Panc1 (cell line): ENCODE results near the gene EIF6. TPM values are rescaled to one million over a fixed set of nuclear protein-coding genes. Genes with fewer than 3 reads are reported as not detected.

Source experiments
- ATAC-seq: fragments of 200-7000 bp; cut with Tn5 transposase; 2 replicates; pipeline ENCODE4 v1.9.1; 2020; ENCODE audit warnings: mild to moderate bottlenecking, moderate library complexity
- BruUV-seq: library from RNA; stranded (reverse); fragments of 400-500 nt; replicated peaks from 2 replicates; lab custom pipeline; 2021; lab: Mats Ljungman, UMichigan
- CTCF ChIA-PET: fragments of 300-600 bp; sonication (Branson Sonifier 250); formaldehyde crosslinking; loops from one replicate; lab custom pipeline; 2022; ENCODE audit warnings: antibody characterized with exemption; lab: Charles Lee
- POLR2A ChIA-PET: fragments of 300-600 bp; sonication (Branson Sonifier 250); formaldehyde crosslinking; loops from one replicate; lab custom pipeline; 2022; ENCODE audit warnings: antibody characterized with exemption; lab: Charles Lee
- DNase-seq: peaks from one replicate; pipeline ENCODE4 v3.0.0-alpha.2; 2010; ENCODE audit warnings: low read depth, low spot score
- H3K27ac ChIP-seq: 2 replicates; pipeline ENCODE4 v1.5.1; 2011; ENCODE audit warnings: mild to moderate bottlenecking, low read length, inconsistent platforms
- H3K27me3 ChIP-seq: fragments of 200-500 bp; sonication (Bioruptor generic); 2 replicates; pipeline ENCODE4 v1.6.0; 2014; ENCODE audit warnings: low read length, inconsistent platforms; ENCODE audit not compliant: control insufficient read depth, insufficient read depth
- H3K36me3 ChIP-seq: fragments of 200-500 bp; sonication (Bioruptor generic); 2 replicates; pipeline ENCODE4 v1.5.1; 2014; ENCODE audit warnings: inconsistent platforms, mild to moderate bottlenecking, low read length, moderate library complexity; ENCODE audit not compliant: control insufficient read depth, insufficient read depth
- H3K4me1 ChIP-seq: 2 replicates; pipeline ENCODE4 v1.5.1; 2011; ENCODE audit warnings: inconsistent platforms, mild to moderate bottlenecking, low read length, moderate library complexity; ENCODE audit not compliant: control insufficient read depth, insufficient read depth
- H3K4me3 ChIP-seq, 2 experiments: 2 replicates each; pipeline ENCODE4 v1.5.1; 2011 to 2012; ENCODE audit warnings: low read depth in 2 of 2, low read length in 2 of 2, mild to moderate bottlenecking in 2 of 2, inconsistent platforms in 1 of 2, moderate library complexity in 1 of 2
- H3K9me3 ChIP-seq: fragments of 200-500 bp; sonication (Bioruptor generic); 2 replicates; pipeline ENCODE4 v1.5.1; 2014; ENCODE audit warnings: low read depth, mild to moderate bottlenecking, inconsistent platforms, low read length, moderate library complexity; ENCODE audit not compliant: control insufficient read depth, insufficient read depth
- CTCF ChIP-seq: fragments of 450-650 bp; IDR thresholded peaks from 2 replicates; pipeline ENCODE4 v1.5.1; 2017; ENCODE audit warnings: mild to moderate bottlenecking
- POLR2AphosphoS5 ChIP-seq: IDR thresholded peaks from 2 replicates; pipeline ENCODE4 v1.6.1; 2012; ENCODE audit warnings: mild to moderate bottlenecking, low read depth, low read length, moderate library complexity
- REST ChIP-seq, 2 experiments: IDR thresholded peaks; 2 replicates each; pipeline ENCODE4 v1.6.1; 2011 to 2012; ENCODE audit warnings: low read depth in 2 of 2, control low read depth in 1 of 2, low read length in 1 of 2, mild to moderate bottlenecking in 1 of 2, moderate library complexity in 1 of 2; ENCODE audit not compliant: insufficient read depth in 1 of 2
- SIN3A ChIP-seq: IDR thresholded peaks from 2 replicates; pipeline ENCODE4 v1.6.1; 2012; ENCODE audit warnings: low read depth, mild to moderate bottlenecking, low read length, moderate library complexity, borderline replicate concordance; ENCODE audit not compliant: insufficient read depth
- TCF7L2 ChIP-seq: IDR thresholded peaks from 2 replicates; pipeline ENCODE4 v1.6.1; 2011; ENCODE audit warnings: mild to moderate bottlenecking, low read depth, low read length, inconsistent platforms
- in situ Hi-C: cut with HindIII; loops from 2 replicates; pipeline ENCODE4 v1.10.0; 2016; ENCODE audit warnings: low sequenced_read_pairs, low pct_unique_long_range_greater_than_20kb
- intact Hi-C: fragments of 100-400 bp; cut with micrococcal nuclease; formaldehyde crosslinking; loops from one replicate; pipeline ENCODE4 v1.10.0; 2022; ENCODE audit not compliant: unreplicated experiment
- total RNA-seq: library from RNA; stranded (reverse); gene quantifications from one replicate; pipeline ENCODE4 v1.2.1, GENCODE V29; 2021; ENCODE audit not compliant: unreplicated experiment

Gene EIF6
- total RNA-seq, 1 experiment from 2014 or later = 258 TPM

- intact Hi-C loops = no loop called here
- Histone ChIP-seq H3K27ac (peak overlapping the region; percentile 98; the same call in 1 of the 2 replicates), H3K27me3 (no peaks in the 10 kb centered on the region), H3K4me1 (peaks cover 10% of the 10 kb centered on the region), H3K4me3 (no peak overlapping the region), H3K9me3 (no peaks in the 10 kb centered on the region), H3K36me3 (no peaks in the 10 kb centered on the region; the same call in 1 of the 2 replicates)
- no peak for DNase-seq
- POLR2A ChIA-PET = no interaction called here
- no TSS peak for BruUV-seq
- TF ChIP-seq POLR2AphosphoS5 = no peak
- no peak for TF ChIP-seq CTCF
- in situ Hi-C loops = no loop called here
- CTCF ChIA-PET = no interaction called here
- ATAC-seq = no peak
Observed at GRCh38 chr20:35286077-35286898, 1.7 kb upstream of the EIF6 start.

GRCh38 chr20:35285806-35286076, 1.2 kb upstream of the EIF6 start:
- CTCF ChIA-PET = no interaction called here
- H3K27ac ChIP-seq = peak overlapping the region; percentile 98
- DNase-seq (no peak), ATAC-seq (no peak)
- in situ Hi-C loops = no loop called here
- POLR2A ChIA-PET = no interaction called here
- H3K4me1 ChIP-seq = peaks cover 10% of the 10 kb centered on the region
- peak overlapping the region in 1 of 2 experiments; percentile 94; a peak in 2 of 4 replicates for H3K4me3 ChIP-seq
- TF ChIP-seq POLR2AphosphoS5 (no peak), SIN3A (no peak), CTCF (no peak), TCF7L2 (no peak), REST (IDR thresholded peaks at IDR 0.05; ENCODE audit: insufficient read depth in 1 of 2, low read depth in 2 of 2, low read length in 1 of 2) (no peak)
- intact Hi-C loops = no loop called here
- no peaks in the 10 kb centered on the region for H3K27me3 ChIP-seq
- H3K36me3 ChIP-seq = peaks cover under 1% of the 10 kb centered on the region
- no TSS peak for BruUV-seq
- no peaks in the 10 kb centered on the region for H3K9me3 ChIP-seq
